Embryonic facial prominence (tissue), 1 donor: ENCODE measurements around the gene RERE.
"Not testable (repeated sequence)": the region's sequence is repeated elsewhere in the genome, so short reads cannot be mapped to it uniquely, and the experiment has no call there.

Experiments used
- DNase-seq: peaks from one replicate; pipeline ENCODE4 v3.0.0-alpha.2; 2016; ENCODE audit errors: extremely low spot score

RERE gene

DNA sequence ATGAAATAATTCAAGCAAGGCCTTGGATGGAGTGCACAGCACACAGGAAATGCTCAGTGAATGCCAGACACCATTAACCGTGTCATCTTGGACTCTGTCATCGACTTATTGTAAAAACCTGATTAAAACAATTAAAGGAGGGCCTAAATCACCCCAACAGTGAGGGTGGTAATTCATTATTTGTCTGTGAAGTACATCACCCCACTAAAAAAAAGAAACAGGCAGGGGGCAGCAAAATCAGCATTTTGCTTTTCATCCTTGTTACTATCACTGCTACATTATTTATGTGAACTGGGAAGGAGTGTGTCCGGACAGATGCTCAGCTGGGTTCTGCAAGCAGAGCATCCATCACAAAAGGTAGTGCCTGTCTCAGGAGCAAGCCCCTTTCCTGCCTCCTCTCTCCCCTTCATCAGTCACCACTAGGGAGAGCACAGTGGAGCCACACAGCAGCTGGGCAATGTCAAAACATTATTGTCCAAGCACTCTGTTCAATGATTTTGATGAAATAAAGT, 98.5 kb downstream of the RERE start:
- no peak for DNase-seq

DNA sequence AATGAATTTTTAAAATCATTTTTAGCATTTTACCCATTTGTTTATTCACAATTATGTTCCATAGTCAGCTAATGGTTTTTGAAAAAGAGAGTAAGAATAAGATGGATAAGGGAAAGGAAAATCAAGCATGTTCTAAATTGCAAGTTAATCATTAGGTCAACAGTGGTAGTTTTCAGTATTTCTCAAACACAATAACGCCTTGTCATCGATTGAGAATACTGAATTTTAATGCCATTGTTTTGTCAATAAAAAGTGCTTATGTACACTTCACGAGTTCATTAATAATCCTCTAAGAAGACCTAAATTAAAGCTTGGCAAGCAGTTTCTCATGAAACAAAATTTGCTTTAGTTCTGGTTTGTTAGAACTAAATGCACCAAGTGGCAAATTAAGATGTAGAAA, 100.3 kb downstream of the RERE start:
- DNase-seq, result no peak

- no peak for DNase-seq
Observed at GRCh38 chr1:8716238-8716637, 101.2 kb downstream of the RERE start.

DNA sequence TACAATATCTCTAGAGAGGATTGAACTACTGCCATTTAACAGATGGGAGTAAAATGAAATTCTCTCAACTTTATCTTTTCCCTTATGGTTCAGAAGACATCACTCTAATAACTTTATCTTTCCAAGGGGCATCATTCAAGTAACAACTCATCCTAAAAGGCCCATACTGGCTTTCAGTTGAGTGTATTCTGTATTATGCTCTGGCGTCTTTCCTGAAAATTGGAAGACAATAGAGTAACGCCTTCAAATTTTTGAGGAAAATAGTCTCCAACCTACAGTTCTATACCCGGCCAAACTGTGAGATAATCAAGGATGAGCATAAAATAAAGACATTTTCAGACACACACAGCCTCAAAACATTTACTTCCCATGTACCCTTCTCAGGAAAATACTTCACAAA, 103.3 kb downstream of the RERE start:
- no peak for DNase-seq

DNA sequence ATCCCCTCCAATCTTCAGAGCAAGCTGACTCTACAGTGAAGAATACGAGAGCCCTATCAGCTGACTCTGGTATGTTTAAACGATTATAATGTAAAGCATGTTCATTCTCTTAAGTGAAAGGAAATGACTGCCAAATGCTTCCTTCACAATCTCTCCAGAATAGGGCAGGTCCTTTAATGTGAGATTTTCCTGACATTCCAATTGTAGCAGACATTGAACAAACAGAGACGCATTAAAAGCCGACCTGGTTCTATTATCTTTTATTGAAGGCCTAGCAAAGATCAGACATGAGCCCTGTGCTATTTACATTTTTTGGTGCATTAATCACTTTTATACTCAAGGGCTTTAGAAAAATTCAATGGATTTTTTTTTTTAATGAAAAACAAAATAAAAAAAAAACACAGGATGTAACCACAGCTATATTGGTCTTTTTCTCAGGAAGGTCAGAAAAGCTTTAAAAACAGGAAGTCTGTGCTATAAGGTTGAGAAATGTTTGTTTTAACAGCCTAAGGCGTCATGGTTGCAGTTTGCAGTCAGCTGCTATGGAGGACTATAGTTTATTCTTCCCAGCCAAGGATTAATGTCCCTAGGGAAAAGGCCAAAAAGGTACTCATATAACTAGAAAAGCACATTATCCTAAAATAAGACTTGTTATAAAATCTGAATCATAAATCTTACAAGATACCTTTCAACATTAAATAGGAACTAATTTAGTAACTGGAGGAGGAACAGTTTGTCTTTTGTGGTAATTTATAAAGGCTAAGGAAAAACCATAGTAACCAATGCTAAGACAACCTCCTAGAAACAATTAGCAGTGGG, 104.8 kb downstream of the RERE start:
- DNase-seq, result no peak

DNA sequence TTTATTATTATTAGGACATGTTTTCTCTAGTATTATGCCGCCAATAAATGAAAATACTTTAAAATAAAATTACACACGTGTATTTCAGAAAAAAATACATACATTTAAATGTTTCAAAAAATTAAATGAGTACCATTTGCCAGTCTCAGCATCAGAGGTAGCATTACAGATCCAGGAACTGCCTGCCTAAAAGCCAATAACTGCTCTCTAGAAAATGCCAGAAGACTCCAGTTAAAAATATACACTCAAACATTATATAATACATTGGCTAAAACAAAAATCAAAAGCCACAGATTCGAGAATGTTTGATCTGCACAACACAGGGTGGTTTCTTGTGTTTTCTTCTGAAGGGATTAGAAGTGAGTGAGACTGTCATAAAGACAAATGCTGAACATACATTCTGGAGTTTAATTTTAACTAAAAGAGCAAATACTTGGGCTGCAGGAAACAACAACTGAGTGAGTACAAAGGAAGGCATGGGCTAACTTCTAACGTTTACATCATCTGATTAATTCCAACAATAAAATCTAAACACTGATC, 105.5 kb downstream of the RERE start:
- DNase-seq, result no peak

DNA sequence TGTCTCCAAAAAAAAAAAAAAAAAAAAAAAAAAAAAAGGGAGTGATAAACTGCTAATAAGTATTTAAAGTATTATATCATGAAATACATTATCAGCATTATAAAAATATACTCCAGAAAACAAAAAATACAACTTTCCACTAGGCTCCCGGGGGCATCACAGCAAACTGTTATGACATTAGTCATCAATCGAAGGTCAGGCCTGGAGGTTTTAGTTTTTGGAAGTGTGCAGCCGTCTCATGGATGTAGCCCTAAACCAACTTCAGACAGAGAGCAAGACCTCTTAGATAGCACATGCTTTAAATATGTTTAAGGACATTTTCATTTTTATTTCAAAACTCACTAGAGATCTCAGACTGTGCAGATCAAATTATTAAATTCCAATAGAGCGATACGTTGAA, 106.3 kb downstream of the RERE start:
- DNase-seq, result no peak

- DNase-seq, result no peak
Observed at GRCh38 chr1:8708259-8708658, 109.2 kb downstream of the RERE start.

DNA sequence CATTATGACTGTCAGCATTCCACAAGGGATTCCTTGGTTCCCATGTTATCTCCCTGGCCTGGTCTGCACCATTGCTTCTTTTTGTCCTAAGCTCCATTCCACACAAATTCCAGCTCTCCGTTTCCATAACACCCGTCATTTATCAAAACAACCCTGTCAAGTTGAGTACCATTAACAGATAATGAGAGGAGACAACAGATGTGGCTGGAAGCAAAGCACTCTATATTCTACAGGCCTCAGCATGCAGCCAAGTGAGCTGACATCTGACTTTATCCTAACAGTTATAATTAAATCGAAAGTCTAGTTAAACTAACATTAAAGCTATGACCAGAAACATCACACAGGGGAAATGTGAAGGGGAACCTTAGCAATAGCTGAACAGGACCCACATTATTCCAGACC, 110.4 kb downstream of the RERE start:
- no peak for DNase-seq

DNA sequence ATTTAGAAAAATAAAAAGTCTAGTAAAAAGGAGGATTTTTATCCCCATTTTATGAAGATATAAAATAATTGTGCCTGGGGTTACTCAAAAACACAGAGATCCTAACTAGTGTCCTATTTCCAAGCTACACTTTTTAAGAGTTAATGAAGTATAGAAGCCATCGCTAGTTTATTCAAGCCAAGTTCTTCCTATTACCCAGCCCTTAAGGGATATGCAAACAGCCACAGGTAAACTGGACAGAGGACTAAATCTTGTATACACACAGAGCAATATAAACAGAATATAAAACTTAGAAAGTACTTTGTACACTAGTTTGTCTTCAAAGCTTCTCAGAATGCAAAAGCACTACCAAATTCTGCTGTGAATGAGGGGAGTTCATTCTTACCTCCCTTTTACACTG, 111.1 kb downstream of the RERE start:
- DNase-seq, result no peak

DNA sequence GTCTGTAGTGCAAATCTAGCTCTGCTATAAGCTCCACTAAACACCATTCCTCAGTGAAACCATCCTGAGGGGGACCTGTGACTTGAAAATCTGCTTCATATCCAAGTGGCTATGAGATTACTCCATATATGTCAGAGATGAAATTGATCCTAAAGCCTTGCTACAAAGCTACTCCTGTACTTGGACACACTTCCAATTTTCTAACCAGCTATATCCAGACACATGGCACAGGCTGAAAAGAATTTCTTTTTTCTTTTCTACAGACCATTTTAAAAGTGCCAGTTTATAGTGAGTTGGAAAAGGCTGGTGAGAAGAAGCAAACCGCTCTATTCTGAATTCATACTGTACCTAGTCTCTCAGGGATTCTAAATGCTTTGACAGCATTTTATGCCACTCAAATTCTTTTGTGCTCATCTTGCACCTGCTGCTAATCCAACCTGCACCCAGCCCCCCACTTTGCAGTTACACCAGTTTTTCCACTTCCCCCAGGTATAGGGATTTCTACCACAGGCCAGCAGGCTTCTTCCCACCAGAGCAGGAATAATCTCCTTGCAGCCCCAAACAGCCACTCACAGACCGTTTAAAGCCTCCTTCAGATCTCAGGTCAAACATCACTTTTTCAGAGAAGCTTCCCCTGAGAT, 112.5 kb downstream of the RERE start:
- DNase-seq, result no peak

- DNase-seq, result peak; percentile 70
Observed at GRCh38 chr1:8702850-8703810, 114.3 kb downstream of the RERE start.

DNA sequence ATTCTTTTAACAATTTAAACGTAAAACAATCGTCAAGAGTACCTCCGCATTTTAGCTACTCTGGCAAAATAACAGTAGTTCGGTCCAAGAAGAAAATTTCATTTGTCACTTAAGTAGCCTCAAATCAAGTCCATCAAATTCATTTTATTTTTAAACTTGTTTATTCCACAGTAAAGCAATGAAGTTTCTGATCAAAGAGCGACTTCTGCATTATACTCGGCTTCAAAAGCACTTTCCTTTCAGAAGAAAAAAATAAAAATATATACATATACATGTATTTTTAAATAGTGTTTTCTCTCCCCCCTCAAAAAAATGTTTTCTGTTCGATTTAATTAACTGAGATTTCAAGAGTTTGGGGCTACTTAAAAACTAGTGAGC, 115.0 kb downstream of the RERE start:
- DNase-seq, result no peak

GRCh38 chr1:8701794-8702471, 115.5 kb downstream of the RERE start:
- DNase-seq, result no peak

GRCh38 chr1:8699679-8700078, 117.8 kb downstream of the RERE start:
- no peak for DNase-seq

DNA sequence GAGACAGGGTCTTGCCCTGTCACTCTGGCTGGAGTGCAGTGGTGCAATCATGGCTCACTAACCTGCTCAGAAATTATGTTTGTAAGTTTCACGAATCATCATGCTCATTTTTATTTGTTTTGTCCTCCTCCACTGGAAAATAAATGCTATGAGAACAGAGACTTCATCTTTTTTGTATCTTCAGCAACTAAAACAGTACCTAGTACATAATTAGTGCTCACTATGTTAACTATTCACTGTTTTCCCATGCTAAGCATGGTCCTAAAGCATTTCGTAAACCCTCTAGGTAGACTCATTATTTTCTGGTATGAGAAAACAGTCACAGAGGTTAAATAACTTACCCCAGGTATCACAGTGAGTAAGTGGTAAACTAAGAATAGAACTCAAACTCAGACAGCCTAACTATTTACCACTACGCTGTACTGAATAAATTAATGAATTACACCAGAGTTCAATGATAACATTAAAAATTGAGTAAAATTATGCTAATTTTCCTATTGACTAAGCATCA, 118.4 kb downstream of the RERE start:
- no peak for DNase-seq

DNA sequence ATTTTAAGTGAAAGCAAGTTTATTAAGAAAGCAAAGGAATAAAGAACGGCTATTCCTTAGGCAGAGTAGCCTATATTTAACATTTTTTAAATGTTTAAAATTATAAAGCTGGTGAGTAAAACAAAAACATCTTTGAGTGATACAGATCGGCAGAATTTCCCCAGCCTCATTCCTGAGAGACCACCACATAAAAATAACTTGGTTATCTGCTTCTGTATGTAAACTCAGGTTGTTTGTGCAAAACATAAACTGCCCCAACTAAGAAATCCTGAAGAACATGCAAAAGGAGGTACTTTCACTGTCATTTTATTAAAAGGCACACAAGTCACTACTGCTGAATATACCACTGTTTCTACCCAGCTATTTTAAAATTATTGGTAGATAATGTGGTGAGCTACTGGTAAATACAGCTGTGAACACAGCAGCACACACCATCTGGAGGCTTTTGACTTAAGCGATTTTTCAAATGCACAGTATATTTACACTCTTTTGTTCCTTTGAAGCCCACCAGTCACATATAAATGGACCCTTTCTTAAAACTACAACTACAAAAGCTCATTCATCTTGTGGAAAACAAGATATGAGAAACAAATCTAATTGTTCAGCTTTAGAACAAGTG, 119.3 kb downstream of the RERE start:
- no peak for DNase-seq

DNA sequence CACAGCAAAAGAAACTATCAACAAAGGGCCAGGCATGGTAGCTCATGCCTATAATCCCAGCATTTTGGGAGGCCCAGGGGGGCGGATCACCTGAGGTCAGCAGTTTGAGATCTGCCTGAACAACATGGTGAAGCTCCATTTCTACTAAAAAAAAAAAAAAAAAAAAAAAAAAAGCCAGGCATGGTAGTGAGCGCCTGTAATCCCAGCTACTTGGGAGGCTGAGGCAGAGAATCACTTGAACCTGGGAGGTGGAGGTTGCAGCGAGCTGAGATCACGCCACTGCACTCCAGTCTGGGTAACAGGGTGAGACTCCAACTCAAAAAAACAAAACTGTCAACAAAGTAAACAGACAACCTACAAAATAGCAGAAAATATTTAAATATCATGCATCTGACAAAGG, 122.0 kb downstream of the RERE start:
- DNase-seq, result not testable (repeated sequence)

GRCh38 chr1:8693107-8693506, 124.3 kb downstream of the RERE start:
- no peak for DNase-seq

GRCh38 chr1:8691662-8692061, 125.8 kb downstream of the RERE start:
- no peak for DNase-seq

GRCh38 chr1:8690253-8690525, 127.3 kb downstream of the RERE start:
- no peak for DNase-seq
